NCI-H1092 treated with DMSO at 0.1 percent for 48 hours (cell line): ENCODE data around the gene ALKBH4.
"Not testable (repeated sequence)": the region's sequence is repeated elsewhere in the genome, so short reads cannot be mapped to it uniquely, and the experiment has no call there.

Experiments used
- DNase-seq: peaks from one replicate; lab custom pipeline; 2025; lab: John Stamatoyannopoulos, UW

The ALKBH4 gene

GRCh38 chr7:102478314-102479208 lies 13.9 kb upstream of the ALKBH4 start, which contains the start of gene POLR2J:
TSS of gene POLR2J (minus strand) at chr7:102478922. CDS start at chr7:102478860, 62 bp downstream.
- DNase-seq: not testable (repeated sequence)

GRCh38 chr7:102474736-102475435 lies 10.2 kb upstream of the ALKBH4 start:
- not testable (repeated sequence) for DNase-seq

GRCh38 chr7:102474116-102474515 lies 9.5 kb upstream of the ALKBH4 start:
- DNase-seq: not testable (repeated sequence)

GRCh38 chr7:102473271-102473991 lies 8.8 kb upstream of the ALKBH4 start:
- no peak for DNase-seq

- no peak for DNase-seq
These were observed 7.7 kb upstream of the ALKBH4 start for GRCh38 chr7:102472126-102473041.

- DNase-seq: no peak
These were observed 7.1 kb upstream of the ALKBH4 start for GRCh38 chr7:102471791-102472125.

GRCh38 chr7:102469972-102470825 lies 5.5 kb upstream of the ALKBH4 start:
- no peak for DNase-seq

GRCh38 chr7:102469351-102469971 lies 4.8 kb upstream of the ALKBH4 start:
- no peak for DNase-seq

GRCh38 chr7:102468478-102469350 lies 4.1 kb upstream of the ALKBH4 start:
- no peak for DNase-seq

- no peak for DNase-seq
These were observed 3.2 kb upstream of the ALKBH4 start for GRCh38 chr7:102467581-102468477.

- no peak for DNase-seq
These were observed 1.4 kb upstream of the ALKBH4 start for GRCh38 chr7:102466097-102466496.

- no peak for DNase-seq
These were observed 654 bp downstream of the ALKBH4 start for GRCh38 chr7:102463841-102464576.

GRCh38 chr7:102460467-102460866 lies 4.2 kb downstream of the ALKBH4 start:
- no peak for DNase-seq

GRCh38 chr7:102459221-102459844 lies 5.3 kb downstream of the ALKBH4 start:
- no peak for DNase-seq

GRCh38 chr7:102457352-102457924 lies 7.2 kb downstream of the ALKBH4 start:
- no peak for DNase-seq

- no peak for DNase-seq
These were observed 8.3 kb downstream of the ALKBH4 start for GRCh38 chr7:102456327-102456726.
